Islet precursor cell (in vitro differentiated cells): ENCODE measurements around the gene SULT1A4.
"Not testable (repeated sequence)": the region's sequence is repeated elsewhere in the genome, so short reads cannot be mapped to it uniquely, and the experiment has no call there.

Experiments used
- DNase-seq: peaks from one replicate; pipeline ENCODE4 v3.0.0-alpha.2; 2018

SULT1A4 gene

DNA sequence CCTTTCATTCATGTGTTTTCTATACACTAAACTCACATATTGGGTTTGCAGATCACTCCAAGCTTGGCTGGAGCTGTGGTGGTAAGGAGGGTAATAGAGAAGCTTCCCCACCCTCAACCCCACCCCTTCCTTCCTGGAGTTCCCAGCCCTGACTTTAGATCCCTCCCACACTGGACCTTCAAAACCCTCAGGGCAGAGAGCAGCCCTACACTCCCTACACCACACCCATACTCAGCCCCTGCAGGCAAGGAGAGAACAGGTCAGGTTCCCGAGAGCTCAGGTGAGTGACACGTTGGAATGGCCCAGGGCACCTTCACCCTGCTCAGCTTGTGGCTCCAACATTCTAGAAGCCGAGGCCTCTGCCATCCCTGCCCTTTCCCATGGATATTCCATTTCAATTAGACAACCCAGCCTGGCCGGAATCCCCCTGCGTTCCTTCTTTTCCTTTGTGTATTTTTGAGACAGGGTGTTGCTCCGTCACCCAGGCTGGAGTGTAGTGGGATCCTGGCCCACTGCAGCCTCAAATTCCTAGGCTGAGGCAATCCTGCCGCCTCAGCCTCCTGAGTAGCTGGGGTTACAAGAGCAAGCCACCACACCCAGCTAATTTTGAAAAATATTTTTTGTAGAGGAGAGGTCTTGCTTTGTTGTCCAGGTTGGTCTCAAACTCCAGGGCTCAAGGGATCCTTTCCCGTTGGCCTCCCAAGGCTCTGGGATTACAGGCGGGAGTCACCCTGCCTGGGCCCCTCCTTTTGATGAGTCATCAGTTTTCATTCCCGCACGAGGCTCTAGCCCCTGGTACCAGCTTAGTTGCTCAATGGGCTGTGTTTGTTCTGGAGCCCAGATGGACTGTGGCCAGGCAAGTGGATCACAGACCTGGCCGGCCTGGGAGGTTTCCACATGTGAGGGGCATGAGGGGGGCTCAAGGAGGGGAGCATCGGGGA, at the start of gene SULT1A4:
Gene SULT1A4 (plus strand): TSS at position 208 of the 941 bp plus-strand sequence. CDS start 1,473 bp downstream, outside the sequence.
- DNase-seq: not testable (repeated sequence)

DNA sequence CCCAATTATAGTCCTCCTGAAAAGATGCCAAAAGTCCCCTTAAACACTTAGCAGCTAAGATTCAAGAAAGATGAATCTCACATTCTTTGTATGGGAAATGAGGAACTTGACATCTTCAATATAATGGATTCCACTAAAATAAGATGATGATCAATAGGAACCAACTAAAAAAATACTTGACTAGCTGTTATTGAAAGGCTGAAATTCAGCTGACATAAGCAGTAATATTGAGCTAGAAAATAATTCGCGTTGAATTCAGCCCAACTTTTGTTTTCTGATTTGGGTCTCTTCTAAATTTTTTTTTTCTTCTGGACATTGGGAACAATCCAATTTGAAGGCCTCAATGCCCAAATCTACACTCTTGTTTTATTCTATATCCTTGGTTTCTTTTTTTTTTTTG, 36.1 kb upstream of the SULT1A4 start:
- not testable (repeated sequence) for DNase-seq

DNA sequence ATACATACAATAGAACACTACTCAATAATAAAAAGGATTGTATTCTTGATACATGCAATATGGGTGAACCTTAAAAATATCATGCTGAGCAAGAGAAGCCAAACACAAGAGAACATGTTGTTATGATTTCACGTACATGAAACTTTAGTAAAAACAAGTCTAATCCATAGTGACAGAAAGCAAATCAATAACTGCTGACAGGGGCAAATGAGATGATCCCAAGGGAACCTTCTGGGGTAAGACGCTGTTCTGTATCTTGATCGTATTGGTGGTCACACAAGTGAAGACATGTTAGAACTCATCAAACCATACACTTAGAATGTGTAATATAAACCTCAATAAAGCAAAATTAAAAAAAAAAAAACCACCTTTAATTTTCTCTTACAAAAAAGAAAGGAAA, 34.3 kb upstream of the SULT1A4 start:
- DNase-seq: not testable (repeated sequence)

DNA sequence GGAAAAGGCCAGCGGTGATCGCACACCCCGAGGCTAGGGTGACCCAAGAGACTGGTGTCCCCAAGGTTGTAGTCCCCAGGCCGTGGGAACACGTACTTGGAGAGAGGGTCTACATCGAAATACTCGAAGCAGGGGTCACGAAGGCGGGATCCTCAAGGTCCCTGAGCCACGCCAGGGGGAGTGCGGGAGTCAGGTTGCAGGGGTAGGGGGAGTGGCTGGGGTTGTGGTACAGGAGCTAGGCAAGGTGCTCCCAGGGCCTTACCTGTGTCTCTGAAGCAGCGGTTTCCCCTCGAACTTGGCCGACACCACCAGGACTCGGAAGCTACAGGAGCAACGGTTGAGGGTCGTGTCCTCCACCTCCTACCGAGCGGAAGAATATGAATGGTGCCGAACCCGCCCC, 6.0 kb upstream of the SULT1A4 start:
- DNase-seq: not testable (repeated sequence)

- not testable (repeated sequence) for DNase-seq
These were observed 5.4 kb upstream of the SULT1A4 start, which contains the start of the genes BOLA2 and SLX1B for GRCh38 chr16:29454269-29454668. TSS of gene BOLA2 (minus strand) at chr16:29454351. CDS start at chr16:29454253, 98 bp downstream. TSS of gene SLX1B (plus strand) at chr16:29454533.

- DNase-seq: not testable (repeated sequence)
These were observed 4.9 kb upstream of the SULT1A4 start for GRCh38 chr16:29454828-29455227.

DNA sequence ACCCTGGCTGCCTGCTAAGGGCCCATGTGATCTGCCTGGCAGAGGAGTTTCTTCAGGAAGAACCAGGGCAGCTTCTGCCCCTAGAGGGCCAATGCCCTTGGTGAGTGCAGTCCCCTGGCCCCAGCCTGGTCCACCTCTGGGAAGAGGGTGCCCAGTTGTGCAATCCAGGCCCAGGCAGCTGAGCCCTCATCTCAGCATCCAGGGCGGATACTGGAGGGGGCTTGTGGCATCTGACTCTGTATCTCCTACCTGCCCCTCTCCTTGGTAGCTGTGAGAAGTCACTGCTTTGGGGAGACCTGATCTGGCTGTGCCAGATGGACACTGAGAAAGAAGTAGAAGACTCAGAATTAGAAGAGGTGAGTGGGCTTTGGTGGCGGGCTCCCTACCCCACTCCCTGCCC, 2.1 kb upstream of the SULT1A4 start:
- DNase-seq: not testable (repeated sequence)

DNA sequence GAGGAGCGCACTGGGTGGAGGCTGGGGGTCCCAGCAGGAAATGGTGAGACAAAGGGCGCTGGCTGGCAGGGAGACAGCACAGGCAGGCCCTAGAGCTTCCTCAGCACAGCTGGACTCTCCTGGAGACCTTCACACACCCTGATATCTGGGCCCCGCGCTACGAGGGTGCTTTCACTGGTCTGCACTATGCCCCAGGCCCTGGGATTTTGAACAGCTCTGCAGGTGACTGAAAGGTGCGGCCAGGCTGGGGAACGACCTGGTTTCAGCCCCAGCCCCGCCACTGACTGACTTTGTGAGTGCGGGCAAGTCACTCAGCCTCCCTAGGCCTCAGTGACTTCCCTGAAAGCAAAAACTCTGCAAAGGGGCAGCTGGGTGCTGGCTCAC, 926 bp downstream of the SULT1A4 start:
- not testable (repeated sequence) for DNase-seq

DNA sequence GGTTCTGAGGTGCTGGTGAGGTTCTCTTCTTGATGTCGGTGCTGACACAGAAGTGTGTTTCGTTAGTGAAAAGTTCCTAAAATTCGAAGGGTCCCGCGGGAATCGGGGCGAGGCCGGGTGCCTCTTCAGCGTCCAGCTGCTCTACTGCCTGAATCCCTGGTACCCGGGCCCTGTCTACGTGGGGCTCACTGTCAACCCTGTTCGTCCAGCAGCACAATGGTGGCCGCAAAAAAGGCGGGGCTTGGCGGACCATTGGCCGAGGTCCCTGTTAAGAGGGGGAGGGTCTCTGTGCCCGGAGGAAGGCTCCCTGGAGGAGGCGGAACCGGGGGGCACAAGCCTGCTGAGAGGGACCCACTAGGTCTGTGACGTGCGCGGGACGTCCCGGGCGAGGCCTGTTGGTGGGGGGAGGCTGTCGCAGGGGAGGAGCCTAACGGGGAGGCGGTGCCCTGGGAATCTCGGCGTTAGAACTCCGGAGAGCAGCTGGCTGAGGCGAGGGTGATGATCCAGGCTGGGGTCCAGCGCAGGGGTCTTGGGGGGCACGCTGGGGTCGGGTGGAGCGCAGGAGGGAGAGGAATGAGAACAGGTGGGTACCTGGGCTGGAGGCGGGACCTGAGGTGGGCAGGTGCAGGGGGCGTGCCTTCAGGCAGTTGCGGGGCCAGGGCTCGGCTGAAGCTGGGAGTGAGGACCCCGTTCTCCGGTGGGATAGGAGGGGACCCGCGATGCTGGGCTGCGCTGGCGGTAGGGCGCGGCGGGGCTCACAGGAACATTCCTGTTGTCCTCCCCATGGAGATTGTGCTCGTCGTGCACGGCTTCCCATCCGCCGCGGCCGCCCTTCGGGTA, 6.5 kb downstream of the SULT1A4 start:
- DNase-seq: not testable (repeated sequence)

DNA sequence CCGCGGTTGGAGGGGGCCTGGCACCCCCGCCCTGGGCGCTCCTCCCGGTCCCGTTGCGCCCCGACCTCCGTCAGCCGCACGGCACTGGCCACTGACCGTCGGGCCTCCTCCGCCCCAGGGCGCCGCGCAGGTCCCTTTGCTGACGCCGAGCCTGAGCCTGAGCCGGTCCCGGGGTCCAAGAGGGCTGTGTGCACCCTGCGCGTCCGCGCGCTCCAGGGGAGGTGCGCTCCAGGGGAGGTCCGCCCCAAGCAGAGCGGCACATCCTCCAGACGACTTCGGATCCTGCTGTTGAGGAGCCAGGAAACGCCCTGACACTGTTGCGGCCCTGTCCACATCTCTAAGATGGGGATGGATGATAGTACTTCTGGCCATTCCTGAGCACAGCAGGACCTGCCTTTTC, 7.2 kb downstream of the SULT1A4 start:
- DNase-seq: not testable (repeated sequence)

DNA sequence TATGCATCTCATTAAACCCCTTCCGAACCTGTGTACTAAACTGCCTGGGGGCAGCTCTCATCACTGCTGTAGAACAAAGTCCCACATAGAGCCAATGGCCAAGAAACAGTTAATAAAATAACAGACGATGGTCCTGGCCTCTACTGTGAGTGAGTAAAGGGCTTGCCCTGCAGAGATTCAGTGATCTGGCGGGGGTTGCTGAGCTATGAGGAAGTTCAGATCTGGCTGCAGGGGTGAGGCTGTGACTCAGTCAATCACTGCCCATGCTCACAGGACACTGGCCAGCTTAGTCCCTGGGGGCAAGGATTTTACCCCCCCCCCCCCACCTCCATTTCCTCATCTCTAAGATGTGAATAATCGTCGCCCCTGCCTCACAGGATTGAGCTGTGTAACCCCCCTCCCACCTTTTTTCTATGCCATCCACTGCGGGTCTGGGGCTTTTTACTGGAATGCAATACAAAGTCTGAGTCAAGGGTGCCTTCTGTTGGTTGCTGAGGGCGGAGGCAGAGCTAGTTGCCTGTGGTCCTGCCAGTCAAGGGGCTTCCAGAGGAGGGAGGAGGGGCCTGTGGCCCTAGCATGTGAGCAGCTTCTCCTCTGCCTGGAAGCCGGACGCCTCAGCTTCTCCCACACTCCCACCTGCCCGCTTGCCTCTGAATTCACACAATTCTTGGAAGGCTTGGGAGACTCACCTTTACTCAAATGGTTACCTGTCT, 8.1 kb downstream of the SULT1A4 start:
- DNase-seq: not testable (repeated sequence)

DNA sequence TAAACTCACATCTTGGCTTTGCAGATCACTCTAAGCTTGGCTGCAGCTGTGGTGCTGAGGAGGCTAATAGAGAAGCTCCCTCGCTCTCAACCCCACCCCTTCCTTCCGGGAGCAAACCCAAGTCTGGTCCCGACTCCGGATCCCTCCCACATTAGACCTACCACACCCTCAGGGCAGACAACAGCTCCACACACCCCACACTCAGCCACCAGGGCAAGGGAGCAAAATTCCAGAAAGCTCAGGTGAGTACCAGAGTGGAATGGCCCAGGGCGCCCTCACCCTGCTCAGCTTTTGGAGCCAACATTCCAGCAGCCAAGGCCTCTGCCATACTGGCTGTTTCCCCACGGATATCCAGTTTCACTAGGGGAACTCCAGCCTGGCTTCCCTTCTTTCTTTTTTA, 9.9 kb downstream of the SULT1A4 start:
- not testable (repeated sequence) for DNase-seq

- DNase-seq: not testable (repeated sequence)
These were observed 12.4 kb downstream of the SULT1A4 start for GRCh38 chr16:29472065-29472464.

- DNase-seq: not testable (repeated sequence)
These were observed 22.6 kb downstream of the SULT1A4 start for GRCh38 chr16:29482276-29482675.

DNA sequence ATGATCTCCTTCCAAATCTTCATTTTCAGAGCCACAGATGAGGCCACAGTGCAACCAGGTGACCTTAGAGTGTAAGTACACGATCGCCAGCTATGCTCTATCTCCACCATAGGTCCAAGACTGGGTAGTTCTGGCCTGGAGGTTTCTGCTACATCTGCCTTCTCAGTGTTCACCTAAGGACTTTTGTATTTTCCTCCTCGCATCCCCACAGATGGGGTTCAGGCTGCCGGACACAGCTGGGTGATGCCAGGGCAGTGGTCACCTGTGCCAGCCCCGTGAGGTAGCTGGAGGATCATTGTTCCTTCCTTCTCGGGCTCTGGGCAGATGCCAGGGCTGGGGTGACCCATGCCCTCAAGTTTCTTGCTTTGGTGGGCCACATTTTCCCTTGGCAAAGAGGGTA, 46.6 kb downstream of the SULT1A4 start, which contains the start of gene NPIPB12:
Gene NPIPB12 (minus strand): TSS at position 101 of the 400 bp plus-strand sequence.
- DNase-seq: not testable (repeated sequence)
